H9 (cell line): Measurements from ENCODE around the gene SDK1. TPM values are rescaled to one million over a fixed set of nuclear protein-coding genes. Genes with fewer than 3 reads are reported as not detected.

Experiments used
- DNase-seq: peaks from one replicate; pipeline ENCODE4 v3.0.0-alpha.2; 2017
- H2AFZ ChIP-seq: one replicate; pipeline ENCODE4 v1.6.1; 2013; ENCODE audit warnings: mild to moderate bottlenecking, low read length, control low read depth, moderate library complexity
- H2AK5ac ChIP-seq: 2 replicates; pipeline ENCODE4 v1.6.1; 2013; ENCODE audit warnings: low read length, control low read depth, mixed read lengths; ENCODE audit not compliant: insufficient read length
- H2BK120ac ChIP-seq: one replicate; pipeline ENCODE4 v1.6.1; 2013; ENCODE audit warnings: low read depth, mild to moderate bottlenecking, low read length, control low read depth, inconsistent platforms; ENCODE audit not compliant: poor library complexity, severe bottlenecking
- H2BK12ac ChIP-seq: 2 replicates; pipeline ENCODE4 v1.6.1; 2013; ENCODE audit warnings: low read length, control low read depth, mixed read lengths, low read depth; ENCODE audit not compliant: insufficient read length
- H2BK15ac ChIP-seq: 2 replicates; pipeline ENCODE4 v1.6.1; 2013; ENCODE audit warnings: low read depth, low read length, control low read depth
- H2BK20ac ChIP-seq: one replicate; pipeline ENCODE4 v1.6.1; 2013; ENCODE audit warnings: low read depth, mild to moderate bottlenecking, low read length, control low read depth, inconsistent platforms; ENCODE audit not compliant: poor library complexity, severe bottlenecking
- H2BK5ac ChIP-seq: 2 replicates; pipeline ENCODE4 v1.6.1; 2013; ENCODE audit warnings: low read length, control low read depth, mixed read lengths; ENCODE audit not compliant: insufficient read length
- H3K14ac ChIP-seq: 2 replicates; pipeline ENCODE4 v1.6.1; 2013; ENCODE audit warnings: low read length, control low read depth; ENCODE audit not compliant: insufficient read depth
- H3K18ac ChIP-seq: 2 replicates; pipeline ENCODE4 v1.6.1; 2013; ENCODE audit warnings: low read depth, mild to moderate bottlenecking, mixed read lengths, low read length, control low read depth; ENCODE audit not compliant: insufficient read length
- H3K23ac ChIP-seq: 2 replicates; pipeline ENCODE4 v1.6.1; 2013; ENCODE audit warnings: low read length, control low read depth, mixed read lengths, low read depth; ENCODE audit not compliant: insufficient read length
- H3K23me2 ChIP-seq: 2 replicates; pipeline ENCODE4 v1.6.1; 2013; ENCODE audit warnings: low read depth, mild to moderate bottlenecking, mixed read lengths, low read length, control low read depth; ENCODE audit not compliant: insufficient read length, poor library complexity, severe bottlenecking
- H3K27ac ChIP-seq: 2 replicates; pipeline ENCODE4 v1.5.1; 2013; ENCODE audit warnings: low read length, control low read depth, mixed read lengths, low read depth; ENCODE audit not compliant: insufficient read length
- H3K27me3 ChIP-seq: 2 replicates; pipeline ENCODE4 v1.6.1; 2013; ENCODE audit warnings: low read length, control low read depth, inconsistent platforms; ENCODE audit not compliant: insufficient read depth
- H3K4ac ChIP-seq: 2 replicates; pipeline ENCODE4 v1.6.1; 2013; ENCODE audit warnings: low read depth, mild to moderate bottlenecking, control low read depth, inconsistent platforms, low read length, moderate library complexity
- H3K4me1 ChIP-seq: 2 replicates; pipeline ENCODE4 v1.6.1; 2013; ENCODE audit warnings: low read length, control low read depth, inconsistent platforms; ENCODE audit not compliant: insufficient read depth
- H3K4me2 ChIP-seq: 2 replicates; pipeline ENCODE4 v1.6.1; 2013; ENCODE audit warnings: low read length, control low read depth, mixed read lengths; ENCODE audit not compliant: insufficient read length, insufficient read depth
- H3K56ac ChIP-seq: 2 replicates; pipeline ENCODE4 v1.6.1; 2013; ENCODE audit warnings: low read depth, mild to moderate bottlenecking, mixed read lengths, low read length, control low read depth; ENCODE audit not compliant: insufficient read length
- H3K79me1 ChIP-seq: 2 replicates; pipeline ENCODE4 v1.6.1; 2013; ENCODE audit warnings: low read depth, mild to moderate bottlenecking, moderate library complexity, low read length, control low read depth, inconsistent platforms; ENCODE audit not compliant: insufficient read depth, poor library complexity, severe bottlenecking
- H3K79me2 ChIP-seq: 2 replicates; pipeline ENCODE4 v1.6.1; 2013; ENCODE audit warnings: low read length, control low read depth, inconsistent platforms; ENCODE audit not compliant: insufficient read depth
- H3K9ac ChIP-seq: 2 replicates; pipeline ENCODE4 v1.6.1; 2013; ENCODE audit warnings: low read length, control low read depth, mixed read lengths; ENCODE audit not compliant: insufficient read length; ENCODE audit errors: extremely low read depth
- H3K9me3 ChIP-seq: one replicate; pipeline ENCODE4 v1.6.1; 2013; ENCODE audit warnings: low read depth, low read length, inconsistent platforms; ENCODE audit not compliant: control insufficient read depth
- H3T11ph ChIP-seq: one replicate; pipeline ENCODE4 v1.6.1; 2013; ENCODE audit warnings: mild to moderate bottlenecking, low read length, control low read depth, inconsistent platforms
- H4K20me1 ChIP-seq: one replicate; pipeline ENCODE4 v1.6.1; 2013; ENCODE audit not compliant: control insufficient read depth, insufficient read length, insufficient read depth
- H4K5ac ChIP-seq: 2 replicates; pipeline ENCODE4 v1.6.1; 2013; ENCODE audit warnings: low read depth, mild to moderate bottlenecking, mixed read lengths, low read length, control low read depth; ENCODE audit not compliant: insufficient read length
- H4K8ac ChIP-seq: replicated peaks from 2 replicates; pipeline ENCODE4 v1.6.1; 2013; ENCODE audit warnings: low read length, control low read depth, mixed read lengths, low read depth; ENCODE audit not compliant: insufficient read length
- H4K91ac ChIP-seq: 2 replicates; pipeline ENCODE4 v1.6.1; 2013; ENCODE audit warnings: low read depth, mild to moderate bottlenecking, moderate library complexity, mixed read lengths, low read length, control low read depth; ENCODE audit not compliant: insufficient read length
- H3K27ac Mint-ChIP-seq, 3 experiments: 2 replicates in 2 of 3; 3 replicates in 1 of 3; pipeline ENCODE4 v1.8.0; 2020 to 2021; ENCODE audit warnings: mixed read lengths in 3 of 3, mild to moderate bottlenecking in 1 of 3, moderate library complexity in 1 of 3
- H3K27me3 Mint-ChIP-seq: 2 replicates; pipeline ENCODE4 v1.8.0; 2021; ENCODE audit warnings: low read depth, mild to moderate bottlenecking, moderate library complexity, mixed read lengths
- H3K36me3 Mint-ChIP-seq, 3 experiments: 2 replicates in 2 of 3; 3 replicates in 1 of 3; pipeline ENCODE4 v1.8.0; 2020 to 2021; ENCODE audit warnings: low read depth in 3 of 3, mixed read lengths in 3 of 3; ENCODE audit not compliant: insufficient read depth in 1 of 3
- H3K4me1 Mint-ChIP-seq, 2 experiments: 2 replicates each; pipeline ENCODE4 v1.8.0; 2020; ENCODE audit warnings: mixed read lengths in 2 of 2
- H3K4me3 Mint-ChIP-seq, 2 experiments: 2 replicates in 1 of 2; 3 replicates in 1 of 2; pipeline ENCODE4 v1.8.0; 2020 to 2021; ENCODE audit warnings: mild to moderate bottlenecking in 2 of 2, mixed read lengths in 2 of 2, moderate library complexity in 1 of 2
- H3K9me3 Mint-ChIP-seq, 2 experiments: 2 replicates in 1 of 2; 3 replicates in 1 of 2; pipeline ENCODE4 v1.8.0; 2020; ENCODE audit warnings: mild to moderate bottlenecking in 2 of 2, mixed read lengths in 2 of 2, moderate library complexity in 1 of 2
- WGBS: extraction: QIAGEN DNeasy Blood & Tissue Kit; methylation state at CpG from one replicate; pipeline ENCODE4 v1.1.7; 2013; ENCODE audit warnings: missing lambda C conversion rate, low lambda C conversion rate, mixed read lengths; ENCODE audit not compliant: insufficient read length; ENCODE audit errors: extremely low coverage; 5-methylcytosine and 5-hydroxymethylcytosine counted together
- total RNA-seq: library from RNA; stranded (reverse); gene quantifications from 2 replicates; pipeline ENCODE4 v1.2.1, GENCODE V29; 2021
- TF ChIP-seq, protein P1 (sequence below): fragments of 200-600 bp; sonication (generic); conservative IDR thresholded peaks from 3 replicates; pipeline ENCODE4 v1.8.0; 2021; ENCODE audit warnings: antibody characterized with exemption, mild to moderate bottlenecking

The SDK1 gene
- total RNA-seq, 1 experiment from 2014 or later, result 8.7 TPM

DNA sequence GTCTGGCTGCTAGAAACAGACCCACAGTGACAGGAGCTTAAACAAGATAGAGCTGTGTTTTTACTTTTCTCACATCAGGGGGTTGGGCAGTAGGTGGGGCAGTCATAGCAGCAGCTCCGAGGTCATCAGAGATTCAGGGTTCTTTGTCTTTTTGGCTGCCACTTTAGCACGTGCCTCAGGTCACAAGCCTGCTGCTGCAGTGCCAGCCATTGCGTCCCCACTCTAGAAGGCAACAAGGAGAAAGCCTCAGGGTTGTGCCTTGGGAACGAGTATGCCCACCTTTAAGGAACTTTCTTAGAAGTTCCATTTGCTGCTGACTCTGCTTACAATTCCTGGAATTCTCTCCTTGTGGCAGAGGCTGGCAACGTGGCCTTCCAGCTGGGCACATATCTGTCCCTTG lies 720.4 kb downstream of the SDK1 start:
- Histone ChIP-seq H3K27ac (no peak overlapping the region), H2BK120ac (no peak overlapping the region), H3K23me2 (no peaks in the 10 kb centered on the region), H4K8ac (no peak overlapping the region), H4K20me1 (no peaks in the 10 kb centered on the region), H2BK20ac (no peak overlapping the region), H4K5ac (no peak overlapping the region), H2AK5ac (no peak overlapping the region), H2BK12ac (no peak overlapping the region), H3K18ac (no peak overlapping the region), H3K4ac (no peak overlapping the region), H3K4me2 (no peak overlapping the region), H3K79me1 (no peaks in the 10 kb centered on the region), H3K9ac (no peak overlapping the region), H4K91ac (no peak overlapping the region), H2BK15ac (no peak overlapping the region), H3K27me3 (no peaks in the 10 kb centered on the region), H2BK5ac (no peak overlapping the region), H3K14ac (no peak overlapping the region), H3K79me2 (no peaks in the 10 kb centered on the region), H3K56ac (no peak overlapping the region), H3K23ac (no peak overlapping the region), H3K4me1 (no peaks in the 10 kb centered on the region), H3K9me3 (peaks cover 5% of the 10 kb centered on the region), H3T11ph (no peak overlapping the region), H2AFZ (no peak overlapping the region)
- H3K4me3 Mint-ChIP-seq, result no peak overlapping the region
- H3K27me3 Mint-ChIP-seq, result no peaks in the 10 kb centered on the region; the same call in 1 of the 2 replicates
- H3K4me1 Mint-ChIP-seq, result peaks cover 17 to 21% of the 10 kb centered on the region in 2 experiments; a peak in 3 of 4 replicates
- peaks cover 22 to 27% of the 10 kb centered on the region in 2 experiments for H3K9me3 Mint-ChIP-seq
- WGBS, result no CpG with 5 or more reads among the region's 5 CpGs
- H3K27ac Mint-ChIP-seq, result no peak overlapping the region
- H3K36me3 Mint-ChIP-seq, result peaks cover 29 to 46% (median 30%) of the 10 kb centered on the region in 3 experiments
- TF ChIP-seq, protein P1, sequence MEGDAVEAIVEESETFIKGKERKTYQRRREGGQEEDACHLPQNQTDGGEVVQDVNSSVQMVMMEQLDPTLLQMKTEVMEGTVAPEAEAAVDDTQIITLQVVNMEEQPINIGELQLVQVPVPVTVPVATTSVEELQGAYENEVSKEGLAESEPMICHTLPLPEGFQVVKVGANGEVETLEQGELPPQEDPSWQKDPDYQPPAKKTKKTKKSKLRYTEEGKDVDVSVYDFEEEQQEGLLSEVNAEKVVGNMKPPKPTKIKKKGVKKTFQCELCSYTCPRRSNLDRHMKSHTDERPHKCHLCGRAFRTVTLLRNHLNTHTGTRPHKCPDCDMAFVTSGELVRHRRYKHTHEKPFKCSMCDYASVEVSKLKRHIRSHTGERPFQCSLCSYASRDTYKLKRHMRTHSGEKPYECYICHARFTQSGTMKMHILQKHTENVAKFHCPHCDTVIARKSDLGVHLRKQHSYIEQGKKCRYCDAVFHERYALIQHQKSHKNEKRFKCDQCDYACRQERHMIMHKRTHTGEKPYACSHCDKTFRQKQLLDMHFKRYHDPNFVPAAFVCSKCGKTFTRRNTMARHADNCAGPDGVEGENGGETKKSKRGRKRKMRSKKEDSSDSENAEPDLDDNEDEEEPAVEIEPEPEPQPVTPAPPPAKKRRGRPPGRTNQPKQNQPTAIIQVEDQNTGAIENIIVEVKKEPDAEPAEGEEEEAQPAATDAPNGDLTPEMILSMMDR, result no peak
- no peak for DNase-seq
